ENCODE results near the gene SMARCC2. TPM values are rescaled to one million over a fixed set of nuclear protein-coding genes. Genes with fewer than 3 reads are reported as not detected.

SMARCC2 gene
- total and polyA plus RNA-seq, 2 of the 13 experiments (the other 11 are each of a cell fraction or from before 2014, with no cell fraction given): 21.3 to 24.1 TPM

- TF ChIP-seq ZNF746 (CRISPR knock-in tag; IDR thresholded peaks at IDR 0.05): peak; percentile 48; the same call in 1 of the 2 replicates
- TF ChIP-seq AKNA (CRISPR knock-in tag; IDR thresholded peaks at IDR 0.05; ENCODE audit: borderline replicate concordance): no peak
- TF ChIP-seq MIER3 (CRISPR knock-in tag; IDR thresholded peaks at IDR 0.05; ENCODE audit: borderline replicate concordance): peak; percentile 11; the same call in 1 of the 2 replicates
- TF ChIP-seq, protein P1, sequence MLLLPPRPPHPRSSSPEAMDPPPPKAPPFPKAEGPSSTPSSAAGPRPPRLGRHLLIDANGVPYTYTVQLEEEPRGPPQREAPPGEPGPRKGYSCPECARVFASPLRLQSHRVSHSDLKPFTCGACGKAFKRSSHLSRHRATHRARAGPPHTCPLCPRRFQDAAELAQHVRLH (CRISPR knock-in tag; IDR thresholded peaks at IDR 0.05; ENCODE audit: borderline replicate concordance, low read depth): 0 out of 2 replicates have a peak, but pooled peaks have one; percentile 23
- peak; percentile 35; the same call in 1 of the 2 replicates for TF ChIP-seq MED1 (CRISPR knock-in tag; IDR thresholded peaks at IDR 0.05)
- 0 out of 2 replicates have a peak, but pooled peaks have one; percentile 56 for TF ChIP-seq ZNF605 (CRISPR knock-in tag; IDR thresholded peaks at IDR 0.05)
- no peak for TF ChIP-seq TMF1 (CRISPR knock-in tag; IDR thresholded peaks at IDR 0.05; ENCODE audit: low read depth)
- peak; percentile 56 for TF ChIP-seq HNRNPK (IDR thresholded peaks at IDR 0.05; ENCODE audit: low read depth, low read length, poor library complexity, severe bottlenecking)
- TF ChIP-seq JUNB (CRISPR knock-in tag; IDR thresholded peaks at IDR 0.05; ENCODE audit: borderline replicate concordance): no peak
- peak; percentile 48; the same call in 1 of the 2 replicates for TF ChIP-seq SIN3A (IDR thresholded peaks at IDR 0.05; ENCODE audit: borderline replicate concordance, low read depth, low read length)
- no peak for TF ChIP-seq ZNF343 (CRISPR knock-in tag; IDR thresholded peaks at IDR 0.05)
- TF ChIP-seq SALL1 (CRISPR knock-in tag; IDR thresholded peaks at IDR 0.05): peak; percentile 38; the same call in 1 of the 2 replicates
- 0 out of 2 replicates have a peak, but pooled peaks have one; percentile 12 for TF ChIP-seq FOXK1 (CRISPR knock-in tag; IDR thresholded peaks at IDR 0.05; ENCODE audit: borderline replicate concordance, low read depth)
- TF ChIP-seq ZNF547 (CRISPR knock-in tag; IDR thresholded peaks at IDR 0.05): no peak
- 0 out of 2 replicates have a peak, but pooled peaks have one; percentile 18 for TF ChIP-seq SP5 (CRISPR knock-in tag; IDR thresholded peaks at IDR 0.05; ENCODE audit: borderline replicate concordance, low read depth)
- 0 out of 2 replicates have a peak, but pooled peaks have one; percentile 28 for TF ChIP-seq NRL (CRISPR knock-in tag; IDR thresholded peaks at IDR 0.05; ENCODE audit: borderline replicate concordance)
- TF ChIP-seq, protein P2, sequence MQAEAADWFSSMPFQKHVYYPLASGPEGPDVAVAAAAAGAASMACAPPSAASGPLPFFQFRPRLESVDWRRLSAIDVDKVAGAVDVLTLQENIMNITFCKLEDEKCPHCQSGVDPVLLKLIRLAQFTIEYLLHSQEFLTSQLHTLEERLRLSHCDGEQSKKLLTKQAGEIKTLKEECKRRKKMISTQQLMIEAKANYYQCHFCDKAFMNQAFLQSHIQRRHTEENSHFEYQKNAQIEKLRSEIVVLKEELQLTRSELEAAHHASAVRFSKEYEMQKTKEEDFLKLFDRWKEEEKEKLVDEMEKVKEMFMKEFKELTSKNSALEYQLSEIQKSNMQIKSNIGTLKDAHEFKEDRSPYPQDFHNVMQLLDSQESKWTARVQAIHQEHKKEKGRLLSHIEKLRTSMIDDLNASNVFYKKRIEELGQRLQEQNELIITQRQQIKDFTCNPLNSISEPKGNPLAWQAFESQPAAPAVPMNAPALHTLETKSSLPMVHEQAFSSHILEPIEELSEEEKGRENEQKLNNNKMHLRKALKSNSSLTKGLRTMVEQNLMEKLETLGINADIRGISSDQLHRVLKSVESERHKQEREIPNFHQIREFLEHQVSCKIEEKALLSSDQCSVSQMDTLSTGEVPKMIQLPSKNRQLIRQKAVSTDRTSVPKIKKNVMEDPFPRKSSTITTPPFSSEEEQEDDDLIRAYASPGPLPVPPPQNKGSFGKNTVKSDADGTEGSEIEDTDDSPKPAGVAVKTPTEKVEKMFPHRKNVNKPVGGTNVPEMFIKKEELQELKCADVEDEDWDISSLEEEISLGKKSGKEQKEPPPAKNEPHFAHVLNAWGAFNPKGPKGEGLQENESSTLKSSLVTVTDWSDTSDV (CRISPR knock-in tag; IDR thresholded peaks at IDR 0.05): 0 out of 2 replicates have a peak, but pooled peaks have one; percentile 17
- TF ChIP-seq FOXO1 (CRISPR knock-in tag; IDR thresholded peaks at IDR 0.05): peak; percentile 26; the same call in 1 of the 2 replicates
- peak; percentile 9; the same call in 1 of the 2 replicates for TF ChIP-seq GABPB1 (CRISPR knock-in tag; IDR thresholded peaks at IDR 0.05)
- peak; percentile 80 for TF ChIP-seq YY1 (IDR thresholded peaks at IDR 0.05; ENCODE audit: insufficient read depth, insufficient replicate concordance, low read depth, low read length)
- no peak for TF ChIP-seq FOXM1 (CRISPR knock-in tag; IDR thresholded peaks at IDR 0.05)
Observed at GRCh38 chr12:56189099-56189917, at the start of gene SMARCC2 (continued).
